HG03175 (cell line): ENCODE measurements around the gene ZSCAN1.
"Not testable (repeated sequence)": the region's sequence is repeated elsewhere in the genome, so short reads cannot be mapped to it uniquely, and the experiment has no call there.

Experiments
- ATAC-seq: cut with Tn5 transposase; IDR thresholded peaks from one replicate; pipeline ENCODE4 v1.9.1; 2021; ENCODE audit warnings: mild to moderate bottlenecking, moderate library complexity; ENCODE audit not compliant: unreplicated experiment

Gene ZSCAN1

GRCh38 chr19:58033741-58034476, at the start of gene ZSCAN1:
TSS of gene ZSCAN1 (plus strand) at chr19:58034025. CDS start at chr19:58037837, 3,812 bp downstream.
- ATAC-seq, result no peak

GRCh38 chr19:57992841-57993240, 41.0 kb upstream of the ZSCAN1 start:
- ATAC-seq, result no peak

GRCh38 chr19:58000677-58001076, 33.1 kb upstream of the ZSCAN1 start:
- no peak for ATAC-seq

DNA sequence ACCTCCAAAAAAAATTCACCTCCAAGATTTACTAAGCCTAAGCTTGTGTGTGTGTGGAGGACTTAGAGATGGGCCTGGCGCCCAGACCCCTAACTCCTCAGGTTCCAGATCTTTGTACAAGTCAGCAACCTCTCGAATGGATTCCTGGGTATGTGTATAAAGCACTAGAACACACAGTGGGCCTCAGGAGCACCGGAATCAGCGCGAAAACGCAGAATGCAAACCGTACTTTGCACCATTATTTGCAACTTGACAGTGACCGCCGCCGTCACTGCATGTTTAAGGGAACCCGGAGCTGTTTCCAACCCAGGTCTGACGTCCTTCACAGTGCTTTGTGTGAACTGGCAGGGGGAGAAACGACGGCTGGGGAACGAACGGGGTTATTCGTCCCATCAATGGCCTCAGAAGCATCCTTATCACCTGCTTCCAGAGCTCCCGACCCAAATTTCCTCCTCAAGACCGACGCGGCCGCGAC, 31.9 kb upstream of the ZSCAN1 start:
- peak; percentile 5 for ATAC-seq

DNA sequence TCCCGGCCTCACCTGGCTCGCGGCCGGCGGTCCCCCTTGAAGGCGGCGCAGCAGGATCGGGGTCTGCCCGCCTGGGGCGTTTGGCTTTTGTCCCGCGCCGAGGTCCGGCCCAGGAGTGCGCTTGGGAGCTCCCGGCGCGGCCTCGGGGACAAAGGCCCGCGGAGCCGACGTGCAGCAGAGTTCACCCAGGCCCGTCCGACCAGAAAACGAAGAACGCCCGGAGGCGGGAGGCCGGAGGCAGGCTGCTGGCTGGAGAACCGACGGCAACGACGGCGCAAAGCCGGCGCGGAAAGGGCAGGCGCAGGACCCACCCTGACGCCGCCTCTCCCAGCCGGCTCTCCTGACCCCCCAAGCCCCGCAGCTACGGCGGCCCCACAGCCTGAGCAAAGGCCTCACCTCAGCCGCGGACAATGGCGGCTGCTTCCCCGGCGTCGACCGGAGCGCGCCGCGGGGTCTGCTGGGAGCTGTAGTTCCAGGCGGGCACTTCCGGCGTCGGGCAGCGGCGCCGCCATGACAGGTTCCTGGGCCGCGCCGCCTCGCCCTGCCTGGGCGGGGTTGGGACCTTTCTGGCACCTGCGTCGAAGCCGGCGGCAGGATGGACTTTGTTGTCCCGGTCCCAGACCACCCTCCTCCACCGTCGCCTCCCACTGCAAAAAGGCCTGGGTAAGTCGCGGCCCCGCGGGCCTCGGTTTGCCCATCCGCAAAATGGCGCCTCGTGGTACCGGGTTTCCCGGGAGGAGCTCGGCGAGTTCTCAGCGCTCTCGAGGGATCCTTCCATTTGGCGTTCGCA, 31.2 kb upstream of the ZSCAN1 start, which contains the start of gene ZNF606:
ZNF606 (minus strand) TSS at position 437 of the 790 bp plus-strand sequence. CDS start 1,501 bp downstream, outside the sequence.
- peak; percentile 95 for ATAC-seq

DNA sequence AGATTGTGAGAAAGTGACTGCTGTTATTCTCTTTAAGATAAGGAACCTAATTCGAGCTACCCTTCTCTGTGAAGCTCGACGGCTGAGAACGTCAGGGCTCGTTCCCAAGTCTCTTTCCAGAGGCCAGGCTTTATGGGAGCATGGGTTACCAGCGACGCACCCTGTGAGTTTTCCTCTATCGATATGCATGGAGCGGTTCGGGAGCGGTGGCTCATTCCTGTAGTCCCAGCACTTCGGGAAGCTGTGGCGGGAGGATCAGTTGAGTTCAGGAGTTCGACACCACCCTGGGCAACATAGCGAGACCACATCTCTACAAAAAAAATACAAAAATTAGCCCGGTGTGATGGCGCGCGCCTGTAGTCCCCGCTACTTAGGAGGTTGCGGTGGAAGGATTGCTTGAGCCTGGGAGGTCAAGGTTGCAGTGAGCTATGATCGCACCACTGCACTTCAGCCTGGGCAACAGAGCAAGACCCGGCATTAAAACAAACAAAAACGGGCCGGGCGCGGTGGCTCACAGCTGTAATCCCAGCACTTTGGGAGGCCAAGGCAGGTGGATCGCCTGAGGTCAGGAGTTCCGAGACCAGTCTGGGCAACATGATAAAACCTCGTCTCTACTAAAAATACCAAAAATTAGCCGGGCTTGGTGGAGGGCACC, 30.5 kb upstream of the ZSCAN1 start:
- ATAC-seq, result no peak

DNA sequence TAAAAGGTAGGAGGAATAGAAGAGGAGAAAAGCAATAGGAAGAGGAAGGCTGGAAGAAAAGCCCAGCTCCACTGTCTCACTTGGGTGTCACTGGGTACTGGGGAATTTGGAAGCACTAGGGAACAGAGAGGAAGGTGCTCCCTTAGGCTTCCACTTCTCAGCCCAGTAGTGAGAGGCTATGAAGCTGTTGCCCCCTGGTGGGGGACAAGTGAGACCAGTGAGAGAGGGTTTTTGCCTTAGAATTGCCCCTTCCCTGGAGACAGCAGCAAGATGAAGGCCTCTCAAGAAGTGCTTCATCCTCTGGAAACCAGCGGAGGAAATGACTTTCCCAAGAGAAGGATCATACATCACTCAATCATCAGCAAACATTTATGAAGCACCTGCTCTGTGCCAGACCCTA, 26.5 kb upstream of the ZSCAN1 start:
- ATAC-seq, result no peak

- not testable (repeated sequence) for ATAC-seq
These were observed 24.9 kb upstream of the ZSCAN1 start for GRCh38 chr19:58008877-58009276.

GRCh38 chr19:58009301-58009665, 24.5 kb upstream of the ZSCAN1 start:
- no peak for ATAC-seq

GRCh38 chr19:58009666-58010301, 24.0 kb upstream of the ZSCAN1 start:
- no peak for ATAC-seq

GRCh38 chr19:58010507-58010906, 23.3 kb upstream of the ZSCAN1 start:
- ATAC-seq, result no peak

DNA sequence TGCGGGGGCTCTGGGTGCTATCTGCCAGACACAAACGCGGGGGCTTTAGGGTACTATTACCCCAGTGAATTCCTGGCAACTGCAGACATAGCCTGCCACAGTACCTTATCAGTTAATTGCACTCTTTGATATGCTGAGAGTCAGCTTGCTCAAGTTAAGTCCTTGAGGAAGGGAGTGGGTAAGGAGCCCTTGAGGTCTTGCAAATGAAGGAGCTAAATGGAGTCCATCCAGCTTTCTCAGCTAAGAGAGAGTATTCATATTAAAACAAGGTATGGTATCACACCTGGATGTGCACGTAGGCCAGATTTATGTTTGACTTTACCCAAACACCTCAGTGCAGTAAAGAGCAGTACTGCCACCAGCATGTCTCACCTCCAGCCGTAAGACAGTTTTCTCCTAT, 19.7 kb upstream of the ZSCAN1 start:
- no peak for ATAC-seq

GRCh38 chr19:58020129-58020528, 13.7 kb upstream of the ZSCAN1 start:
- ATAC-seq, result no peak

GRCh38 chr19:58021541-58022282, 12.1 kb upstream of the ZSCAN1 start:
- no peak for ATAC-seq

DNA sequence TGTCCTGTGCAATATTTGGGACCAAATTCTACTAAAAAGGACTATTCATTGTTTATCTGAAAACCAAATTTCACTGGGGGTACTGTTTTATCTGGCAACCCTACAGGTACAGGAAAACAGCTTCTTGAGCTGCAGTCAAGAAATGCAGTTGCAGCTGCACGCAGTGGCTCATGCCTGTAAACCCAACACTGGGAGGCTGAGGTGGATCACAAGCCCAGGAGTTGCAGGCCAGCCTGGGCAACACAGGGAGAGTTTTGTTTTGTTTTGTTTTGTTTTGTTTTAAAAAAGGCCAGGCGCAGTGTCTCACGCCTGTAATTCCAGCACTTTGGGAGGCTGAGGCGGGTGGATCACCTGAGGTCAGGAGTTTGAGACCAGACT, 11.6 kb upstream of the ZSCAN1 start:
- no peak for ATAC-seq

DNA sequence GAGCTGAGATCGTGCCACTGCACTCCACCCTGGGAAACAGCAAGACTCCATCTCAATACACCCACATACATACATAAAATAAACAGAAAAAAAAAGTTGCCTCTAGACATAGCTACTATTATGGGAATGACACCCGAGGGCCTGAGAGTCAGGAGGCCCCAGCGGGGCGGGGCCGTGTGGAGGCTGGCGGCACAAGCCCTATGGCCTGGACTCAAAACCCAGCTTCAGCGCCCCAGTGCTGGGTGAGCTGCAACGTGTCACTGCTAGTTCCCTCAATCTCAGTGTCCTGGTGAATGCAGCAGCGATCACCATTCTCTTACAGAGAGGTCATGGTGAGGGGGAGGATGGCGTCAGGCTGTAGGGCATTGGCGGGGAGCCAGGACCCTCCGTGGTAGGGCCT, 9.2 kb upstream of the ZSCAN1 start:
- ATAC-seq, result no peak

GRCh38 chr19:58034477-58034793, 610 bp downstream of the ZSCAN1 start:
- ATAC-seq, result no peak

DNA sequence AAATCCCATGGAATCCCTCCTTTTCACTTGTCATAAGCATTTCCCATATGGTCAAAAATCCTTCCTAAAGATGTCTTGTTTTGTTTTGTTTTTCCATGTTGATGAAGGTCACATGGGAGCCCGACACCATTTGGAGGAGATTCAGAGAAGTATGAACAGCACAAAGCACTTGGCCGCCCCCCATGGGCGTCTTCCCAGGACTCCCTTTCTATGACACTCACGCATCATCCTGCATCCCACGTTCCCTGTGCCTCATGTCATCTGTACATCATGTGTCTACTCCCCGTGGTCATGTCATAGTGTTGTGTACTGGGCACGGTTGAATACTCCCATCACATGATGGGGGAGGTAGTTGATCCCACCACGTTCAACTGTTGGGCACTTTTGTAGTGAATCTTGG, 2.0 kb downstream of the ZSCAN1 start:
- no peak for ATAC-seq

- no peak for ATAC-seq
These were observed 4.3 kb downstream of the ZSCAN1 start for GRCh38 chr19:58037927-58038687.

DNA sequence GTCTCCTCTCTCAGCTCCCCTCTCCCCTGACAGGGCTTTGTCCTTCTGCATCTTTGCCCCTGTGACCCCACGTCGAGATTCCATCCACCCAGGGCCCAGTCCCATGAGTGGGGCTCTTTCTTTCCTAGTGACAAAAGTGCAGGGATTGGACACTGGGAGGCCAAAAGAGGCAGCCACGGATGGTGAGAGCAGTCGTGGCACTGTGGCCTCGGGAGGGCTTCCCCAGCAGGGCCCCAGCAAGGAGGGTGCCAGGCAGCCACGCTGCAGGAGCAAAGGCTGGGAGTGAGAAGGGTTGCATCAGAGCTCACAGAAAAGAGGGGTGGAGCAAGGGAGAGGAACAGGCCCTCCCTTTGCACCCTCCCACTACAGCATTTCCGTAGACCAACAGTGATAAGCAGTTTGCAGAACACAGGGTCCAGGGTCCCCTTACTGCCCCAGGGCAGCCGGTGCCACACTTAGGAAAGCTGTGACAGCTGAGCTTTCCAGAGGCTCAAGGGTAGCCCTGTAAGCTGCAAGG, 4.9 kb downstream of the ZSCAN1 start:
- ATAC-seq, result no peak
